GM18867 (cell line): ENCODE results near the gene GUSB.

Source experiments
- ATAC-seq: cut with Tn5 transposase; IDR thresholded peaks from one replicate; pipeline ENCODE4 v1.9.1; 2021; ENCODE audit warnings: mild to moderate bottlenecking, moderate library complexity; ENCODE audit not compliant: unreplicated experiment

GUSB gene

GRCh38 chr7:65937296-65937695 lies 44.7 kb downstream of the GUSB start:
- ATAC-seq: no peak

DNA sequence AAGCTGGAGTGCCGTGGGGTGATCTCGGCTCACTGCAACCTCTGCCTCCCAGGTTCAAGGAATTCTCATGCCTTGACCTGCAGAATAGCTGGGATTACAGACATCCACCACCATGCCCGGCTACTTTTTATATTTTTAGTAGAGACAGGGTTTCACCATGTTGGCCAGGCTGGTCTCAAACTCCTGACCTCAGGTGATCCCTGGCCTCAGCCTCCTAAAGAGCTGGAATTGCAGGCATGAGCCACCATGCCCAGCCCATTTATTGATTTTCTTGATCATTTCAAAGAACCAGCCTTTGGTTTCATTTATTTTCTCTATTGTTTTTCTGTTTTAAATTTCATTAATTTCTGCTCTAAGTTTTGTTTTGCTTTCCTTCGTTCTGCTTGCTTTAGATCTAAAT lies 50.3 kb downstream of the GUSB start:
- no peak for ATAC-seq

DNA sequence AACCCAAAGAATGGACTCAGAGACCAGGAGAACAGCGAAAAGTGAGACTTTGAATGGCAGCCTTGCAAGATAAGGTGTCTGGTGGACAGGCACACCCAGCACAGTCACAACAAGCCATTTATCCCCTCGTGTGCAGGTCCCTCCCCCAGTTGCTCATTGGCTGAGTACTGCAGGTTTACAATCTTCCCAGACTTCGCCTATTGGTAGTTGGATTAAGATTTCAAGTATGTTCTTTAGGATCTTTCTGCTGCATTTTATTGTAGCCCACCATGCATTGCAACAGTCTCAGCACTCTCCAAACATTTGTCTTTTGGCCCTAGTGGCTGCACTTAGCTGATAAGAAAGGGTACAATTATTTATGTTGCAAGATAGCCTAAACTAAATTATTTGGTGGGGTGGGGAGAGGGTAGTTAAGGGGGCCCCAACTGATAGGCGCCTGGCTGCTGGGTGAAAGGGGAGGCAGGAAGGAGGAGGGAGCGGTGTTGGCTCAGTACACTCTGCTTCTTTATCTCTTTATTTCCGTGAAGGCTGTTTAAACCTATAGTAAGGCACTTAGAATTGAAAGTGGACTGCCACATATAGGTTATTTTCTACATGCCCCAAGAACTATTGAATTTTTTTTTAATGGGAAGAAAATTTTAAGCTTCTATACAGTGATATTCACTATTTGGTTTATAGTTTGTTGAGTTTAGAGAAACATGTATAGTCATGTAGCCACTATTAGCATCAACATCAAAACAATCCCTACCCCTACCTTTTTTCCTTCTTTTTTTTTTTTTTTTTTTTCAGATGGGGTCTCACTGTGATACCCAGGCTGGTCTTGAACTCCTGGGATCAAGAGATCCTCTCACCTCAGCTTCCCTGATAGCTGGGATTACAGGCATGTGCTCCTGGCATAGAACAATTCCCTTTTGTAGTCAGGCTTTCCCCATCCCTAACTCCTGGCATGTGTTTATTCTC lies 54.2 kb downstream of the GUSB start:
- no peak for ATAC-seq

DNA sequence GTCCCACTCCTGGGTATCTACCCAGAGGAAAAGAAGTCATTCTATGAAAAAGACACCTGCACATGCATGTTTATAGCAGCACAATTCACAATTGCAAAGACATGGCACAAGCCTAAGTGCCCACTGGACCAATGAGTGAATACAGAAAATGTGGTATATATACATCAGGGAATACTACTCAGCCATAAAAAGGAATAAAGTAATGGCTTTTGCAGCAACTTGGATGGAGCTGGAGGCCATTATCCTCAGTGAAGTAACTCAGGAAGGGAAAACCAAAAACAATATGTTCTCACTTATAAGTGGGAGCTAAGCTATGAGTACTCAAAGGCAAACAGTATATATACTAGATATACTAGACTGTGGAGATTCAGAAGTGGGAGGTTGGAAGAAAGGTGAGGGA lies 55.4 kb downstream of the GUSB start:
- ATAC-seq: no peak

DNA sequence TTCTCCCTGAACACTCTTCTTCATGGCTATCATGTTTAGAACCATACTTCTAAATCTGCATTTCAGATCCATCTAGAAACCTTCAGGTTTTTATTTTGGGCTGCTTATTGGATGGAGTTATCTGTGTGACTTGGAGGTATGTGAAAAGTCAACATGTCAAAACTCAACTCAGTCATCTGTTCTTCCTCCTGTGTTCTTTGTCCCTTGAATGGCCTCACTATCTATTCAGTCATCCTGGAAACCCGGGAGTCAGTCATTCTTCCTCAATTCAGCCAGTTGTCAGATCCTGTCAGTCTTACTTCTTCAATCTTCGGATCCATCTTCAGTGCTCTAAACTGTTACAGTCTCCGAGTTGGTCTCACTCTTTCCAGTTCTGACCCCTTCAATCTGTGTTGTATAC lies 57.0 kb downstream of the GUSB start:
- no peak for ATAC-seq

DNA sequence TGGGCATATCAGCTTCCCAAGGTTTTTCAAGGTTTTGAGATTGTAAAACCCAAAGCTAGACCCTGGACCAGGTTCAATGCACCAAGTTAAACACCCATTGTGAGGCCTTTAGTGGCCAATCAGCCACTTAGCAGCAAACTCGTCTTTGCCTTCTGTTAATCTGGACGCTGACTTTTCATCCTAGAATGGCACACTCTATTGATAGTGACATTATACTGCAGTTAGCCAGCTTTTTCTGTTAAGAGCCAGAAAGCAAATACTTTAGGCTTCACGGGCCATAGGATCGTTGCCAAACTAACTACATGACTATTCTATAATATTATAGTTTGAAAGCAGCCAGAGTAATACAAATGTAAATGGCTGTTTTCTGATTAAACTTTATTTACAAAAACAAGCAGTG lies 57.8 kb downstream of the GUSB start:
- no peak for ATAC-seq

DNA sequence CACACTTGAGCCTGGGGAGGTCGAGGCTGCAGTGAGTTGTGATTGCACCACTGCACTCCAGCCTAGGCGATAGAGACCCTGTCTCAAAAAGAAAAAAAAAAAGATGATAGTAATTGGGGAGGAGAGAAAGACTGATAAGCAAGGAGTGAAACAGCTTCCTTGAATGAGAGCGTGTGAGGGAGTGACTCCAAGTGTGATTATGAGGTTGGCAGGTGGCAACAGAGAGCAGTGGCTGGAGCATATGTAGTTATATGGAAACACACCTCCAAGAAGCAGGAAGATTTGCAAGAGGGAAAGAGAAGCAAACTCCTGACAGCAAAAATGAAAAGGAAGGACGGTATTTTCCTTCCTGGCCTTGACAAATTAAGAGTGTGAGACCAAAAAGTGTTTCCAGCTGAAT lies 58.7 kb downstream of the GUSB start:
- no peak for ATAC-seq

GRCh38 chr7:65915921-65916657 lies 65.9 kb downstream of the GUSB start:
- no peak for ATAC-seq

DNA sequence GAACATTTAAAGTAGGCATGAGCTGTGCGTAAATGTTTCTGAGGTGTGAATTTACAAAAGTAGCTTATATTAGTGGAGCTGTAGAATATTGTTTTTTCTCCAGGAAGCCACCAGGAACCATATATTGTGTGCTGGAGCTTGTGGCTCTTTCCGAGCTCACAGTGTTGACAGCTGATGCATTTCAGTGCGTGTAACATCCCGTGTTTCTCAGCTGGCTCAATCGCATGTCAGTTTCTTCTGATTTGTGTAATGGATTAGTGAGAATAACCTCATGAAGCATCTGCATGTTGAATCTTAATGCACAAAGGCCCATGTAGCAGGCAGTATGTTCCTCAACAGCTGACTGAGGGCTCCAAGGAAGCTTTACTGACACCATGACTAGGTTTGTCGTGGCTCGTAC lies 69.8 kb downstream of the GUSB start:
- ATAC-seq: no peak
